Fibroblast of lung (primary cell): ENCODE data around the gene XYLT1.

ENCODE experiments used
- EZH2 ChIP-seq: IDR thresholded peaks from 2 replicates; pipeline ENCODE4 v1.5.1; 2012; ENCODE audit warnings: low read length, control low read depth, mild to moderate bottlenecking; ENCODE audit errors: missing control alignments
- TF ChIP-seq, protein P1 (sequence below), 2 donors: IDR thresholded peaks in 1 of 2; conservative IDR thresholded peaks in 1 of 2; 1 replicate in 1 of 2; 2 replicates in 1 of 2; pipeline ENCODE4 v1.5.1; 2011 to 2012; ENCODE audit warnings: low read length in 2 of 2, control low read depth in 1 of 2, inconsistent platforms in 1 of 2, low read depth in 1 of 2, mild to moderate bottlenecking in 1 of 2

- TF ChIP-seq, protein P1, sequence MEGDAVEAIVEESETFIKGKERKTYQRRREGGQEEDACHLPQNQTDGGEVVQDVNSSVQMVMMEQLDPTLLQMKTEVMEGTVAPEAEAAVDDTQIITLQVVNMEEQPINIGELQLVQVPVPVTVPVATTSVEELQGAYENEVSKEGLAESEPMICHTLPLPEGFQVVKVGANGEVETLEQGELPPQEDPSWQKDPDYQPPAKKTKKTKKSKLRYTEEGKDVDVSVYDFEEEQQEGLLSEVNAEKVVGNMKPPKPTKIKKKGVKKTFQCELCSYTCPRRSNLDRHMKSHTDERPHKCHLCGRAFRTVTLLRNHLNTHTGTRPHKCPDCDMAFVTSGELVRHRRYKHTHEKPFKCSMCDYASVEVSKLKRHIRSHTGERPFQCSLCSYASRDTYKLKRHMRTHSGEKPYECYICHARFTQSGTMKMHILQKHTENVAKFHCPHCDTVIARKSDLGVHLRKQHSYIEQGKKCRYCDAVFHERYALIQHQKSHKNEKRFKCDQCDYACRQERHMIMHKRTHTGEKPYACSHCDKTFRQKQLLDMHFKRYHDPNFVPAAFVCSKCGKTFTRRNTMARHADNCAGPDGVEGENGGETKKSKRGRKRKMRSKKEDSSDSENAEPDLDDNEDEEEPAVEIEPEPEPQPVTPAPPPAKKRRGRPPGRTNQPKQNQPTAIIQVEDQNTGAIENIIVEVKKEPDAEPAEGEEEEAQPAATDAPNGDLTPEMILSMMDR (conservative IDR thresholded peaks at IDR 0.05 in 1 of 2, IDR thresholded peaks at IDR 0.05 in 1 of 2; ENCODE audit: low read depth in 1 of 2, low read length in 2 of 2): no peak
- no peak for TF ChIP-seq EZH2
Measured at GRCh38 chr16:17265154-17265553, 205.6 kb downstream of the XYLT1 start.
